Cardiac fibroblast (primary cell): ENCODE results near the gene AADAT.

Experiments
- DNase-seq, 2 donors: peaks; one replicate each; pipeline versions ENCODE4 v3.0.0 to v3.0.0-alpha.2; 2010; ENCODE audit warnings: low read depth in 2 of 2
- H3K4me3 ChIP-seq, 2 donors: replicated peaks in 1 of 2; 1 replicate in 1 of 2; 2 replicates in 1 of 2; pipeline ENCODE4 v1.5.1; 2011; ENCODE audit warnings: low read depth in 2 of 2, low read length in 2 of 2, mild to moderate bottlenecking in 2 of 2, moderate library complexity in 1 of 2
- TF ChIP-seq, protein P1 (sequence below): IDR thresholded peaks from one replicate; pipeline ENCODE4 v1.5.1; 2011; ENCODE audit warnings: low read depth, mild to moderate bottlenecking, low read length, inconsistent platforms

The AADAT gene

DNA sequence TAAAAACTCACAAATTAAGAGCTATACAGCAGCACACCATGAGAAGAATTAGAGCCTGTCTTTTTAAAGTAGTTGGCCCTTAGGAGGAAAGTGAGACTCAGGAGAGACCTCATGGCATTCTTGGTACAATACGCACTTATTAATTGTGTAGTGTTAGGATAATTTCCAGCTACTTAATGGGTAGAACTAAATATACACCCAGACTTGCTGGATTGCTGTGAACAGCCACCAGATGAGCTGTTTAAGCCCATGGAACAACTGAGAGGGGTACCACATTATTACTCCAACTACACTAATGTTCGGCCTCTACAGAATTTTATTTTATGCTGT lies 77.2 kb downstream of the AADAT start:
- DNase-seq = no peak
- no peak overlapping the region for H3K4me3 ChIP-seq
- TF ChIP-seq, protein P1, sequence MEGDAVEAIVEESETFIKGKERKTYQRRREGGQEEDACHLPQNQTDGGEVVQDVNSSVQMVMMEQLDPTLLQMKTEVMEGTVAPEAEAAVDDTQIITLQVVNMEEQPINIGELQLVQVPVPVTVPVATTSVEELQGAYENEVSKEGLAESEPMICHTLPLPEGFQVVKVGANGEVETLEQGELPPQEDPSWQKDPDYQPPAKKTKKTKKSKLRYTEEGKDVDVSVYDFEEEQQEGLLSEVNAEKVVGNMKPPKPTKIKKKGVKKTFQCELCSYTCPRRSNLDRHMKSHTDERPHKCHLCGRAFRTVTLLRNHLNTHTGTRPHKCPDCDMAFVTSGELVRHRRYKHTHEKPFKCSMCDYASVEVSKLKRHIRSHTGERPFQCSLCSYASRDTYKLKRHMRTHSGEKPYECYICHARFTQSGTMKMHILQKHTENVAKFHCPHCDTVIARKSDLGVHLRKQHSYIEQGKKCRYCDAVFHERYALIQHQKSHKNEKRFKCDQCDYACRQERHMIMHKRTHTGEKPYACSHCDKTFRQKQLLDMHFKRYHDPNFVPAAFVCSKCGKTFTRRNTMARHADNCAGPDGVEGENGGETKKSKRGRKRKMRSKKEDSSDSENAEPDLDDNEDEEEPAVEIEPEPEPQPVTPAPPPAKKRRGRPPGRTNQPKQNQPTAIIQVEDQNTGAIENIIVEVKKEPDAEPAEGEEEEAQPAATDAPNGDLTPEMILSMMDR = no peak

DNA sequence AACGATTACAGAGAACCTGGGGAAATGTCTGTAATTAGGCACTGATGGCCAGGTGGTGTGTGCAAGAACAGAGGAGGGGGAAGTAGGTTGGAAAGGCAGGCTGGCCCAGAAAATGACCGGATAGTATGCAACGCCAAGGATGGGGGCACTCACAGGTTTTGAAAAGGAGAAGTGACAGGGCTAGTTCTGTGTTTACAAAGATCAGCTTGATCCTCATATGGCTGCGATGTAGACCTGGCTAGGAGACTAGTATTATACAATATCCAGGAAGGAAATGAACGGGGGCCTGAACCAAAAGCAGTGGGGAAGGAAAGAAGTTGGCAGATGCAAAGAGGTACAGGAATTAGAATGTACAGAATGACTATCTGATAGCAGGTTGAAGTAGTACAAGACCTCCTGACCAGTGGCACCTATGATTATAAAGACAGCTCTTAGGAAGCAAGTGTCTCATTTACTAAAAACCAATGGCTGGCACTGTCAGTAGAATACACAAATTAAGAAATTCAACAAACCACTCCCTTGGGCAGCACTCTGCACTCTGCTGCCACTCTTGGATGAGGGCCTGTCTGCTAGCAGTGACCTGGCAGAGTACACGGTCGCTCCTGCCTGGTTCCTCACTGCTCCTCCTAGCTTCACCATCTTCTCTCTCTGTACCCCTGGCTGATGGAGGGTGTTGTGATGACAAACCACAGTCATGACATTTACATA lies 77.7 kb downstream of the AADAT start:
- no peak for DNase-seq
- H3K4me3 ChIP-seq = no peak overlapping the region
- TF ChIP-seq, protein P1 = no peak
